GM12801 (cell line): ENCODE results near the gene SLC7A7.

Experiments
- TF ChIP-seq, protein P1 (sequence below): IDR thresholded peaks from one replicate; pipeline ENCODE4 v1.5.1; 2011; ENCODE audit warnings: control low read depth; ENCODE audit not compliant: insufficient read length; ENCODE audit errors: extremely low read depth

The SLC7A7 gene

DNA sequence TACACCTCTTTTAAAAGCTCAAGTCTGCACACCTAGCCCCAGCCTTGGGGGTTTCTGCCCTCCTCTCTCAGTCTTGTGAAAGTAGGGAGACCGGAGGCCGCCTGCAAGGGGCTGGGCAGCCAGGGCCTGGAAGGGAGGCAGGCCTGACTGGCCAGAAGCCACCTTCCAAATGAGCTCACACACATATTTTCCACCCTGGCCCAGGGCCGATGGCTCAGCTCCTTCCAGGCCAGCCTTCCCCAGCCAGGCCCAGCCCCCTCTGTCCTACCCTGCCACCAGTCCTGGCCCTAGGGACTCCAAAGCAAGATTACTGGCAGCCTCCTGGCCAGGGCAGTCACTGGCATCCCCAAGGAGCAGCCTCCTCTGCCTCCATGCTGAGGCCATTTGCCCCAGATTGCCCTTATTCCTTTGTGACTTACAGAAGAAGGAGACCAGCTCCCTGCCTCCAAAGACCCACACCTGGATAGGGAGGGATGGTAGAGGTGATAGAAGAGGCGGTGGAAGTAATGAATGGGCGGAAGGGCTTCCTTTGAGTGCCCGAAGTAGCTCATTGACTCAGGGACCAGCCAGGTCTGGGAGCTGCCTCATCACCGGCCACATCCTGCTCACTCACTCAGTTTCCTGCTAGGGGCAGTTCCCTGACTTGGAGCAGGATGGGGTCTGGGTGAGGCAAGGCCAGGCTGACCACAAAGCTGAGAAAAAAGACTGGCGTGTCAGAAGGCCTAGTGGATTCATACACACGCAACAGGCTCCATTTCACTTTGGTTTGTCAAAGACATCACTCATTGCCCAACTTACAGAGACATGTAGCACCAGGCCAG is 35.9 kb upstream of the SLC7A7 start:
- TF ChIP-seq, protein P1, sequence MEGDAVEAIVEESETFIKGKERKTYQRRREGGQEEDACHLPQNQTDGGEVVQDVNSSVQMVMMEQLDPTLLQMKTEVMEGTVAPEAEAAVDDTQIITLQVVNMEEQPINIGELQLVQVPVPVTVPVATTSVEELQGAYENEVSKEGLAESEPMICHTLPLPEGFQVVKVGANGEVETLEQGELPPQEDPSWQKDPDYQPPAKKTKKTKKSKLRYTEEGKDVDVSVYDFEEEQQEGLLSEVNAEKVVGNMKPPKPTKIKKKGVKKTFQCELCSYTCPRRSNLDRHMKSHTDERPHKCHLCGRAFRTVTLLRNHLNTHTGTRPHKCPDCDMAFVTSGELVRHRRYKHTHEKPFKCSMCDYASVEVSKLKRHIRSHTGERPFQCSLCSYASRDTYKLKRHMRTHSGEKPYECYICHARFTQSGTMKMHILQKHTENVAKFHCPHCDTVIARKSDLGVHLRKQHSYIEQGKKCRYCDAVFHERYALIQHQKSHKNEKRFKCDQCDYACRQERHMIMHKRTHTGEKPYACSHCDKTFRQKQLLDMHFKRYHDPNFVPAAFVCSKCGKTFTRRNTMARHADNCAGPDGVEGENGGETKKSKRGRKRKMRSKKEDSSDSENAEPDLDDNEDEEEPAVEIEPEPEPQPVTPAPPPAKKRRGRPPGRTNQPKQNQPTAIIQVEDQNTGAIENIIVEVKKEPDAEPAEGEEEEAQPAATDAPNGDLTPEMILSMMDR = no peak

DNA sequence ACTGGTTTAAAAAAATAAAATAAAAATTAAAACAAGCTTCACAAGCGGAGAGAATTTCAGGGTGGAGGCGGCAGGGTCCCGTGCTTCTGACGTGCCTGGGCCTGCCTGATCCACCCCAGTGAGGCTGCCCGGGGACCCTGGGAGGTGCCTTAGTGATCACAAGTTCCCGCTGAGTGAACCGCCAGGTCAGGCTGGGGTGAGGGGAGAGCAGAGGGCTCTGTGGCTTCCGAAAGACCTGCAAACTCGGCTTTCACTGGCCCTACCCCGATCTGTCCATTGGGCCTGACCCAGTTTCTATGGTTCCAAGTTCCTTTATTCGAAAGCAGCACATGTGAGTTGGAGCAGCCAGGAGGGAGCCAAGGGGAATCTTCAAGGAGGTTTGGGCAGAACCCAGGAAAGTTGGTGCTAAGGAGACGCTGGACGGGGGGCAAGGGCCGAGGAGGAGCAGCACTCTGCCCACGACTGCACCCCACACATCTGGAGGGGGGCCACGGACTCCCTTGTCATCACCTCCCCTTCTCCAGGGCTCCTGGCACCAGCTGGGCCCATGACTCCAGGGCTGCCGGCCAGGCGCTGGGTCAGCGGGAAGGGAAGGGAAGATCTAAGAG is 34.1 kb upstream of the SLC7A7 start:
- TF ChIP-seq, protein P1 = no peak

DNA sequence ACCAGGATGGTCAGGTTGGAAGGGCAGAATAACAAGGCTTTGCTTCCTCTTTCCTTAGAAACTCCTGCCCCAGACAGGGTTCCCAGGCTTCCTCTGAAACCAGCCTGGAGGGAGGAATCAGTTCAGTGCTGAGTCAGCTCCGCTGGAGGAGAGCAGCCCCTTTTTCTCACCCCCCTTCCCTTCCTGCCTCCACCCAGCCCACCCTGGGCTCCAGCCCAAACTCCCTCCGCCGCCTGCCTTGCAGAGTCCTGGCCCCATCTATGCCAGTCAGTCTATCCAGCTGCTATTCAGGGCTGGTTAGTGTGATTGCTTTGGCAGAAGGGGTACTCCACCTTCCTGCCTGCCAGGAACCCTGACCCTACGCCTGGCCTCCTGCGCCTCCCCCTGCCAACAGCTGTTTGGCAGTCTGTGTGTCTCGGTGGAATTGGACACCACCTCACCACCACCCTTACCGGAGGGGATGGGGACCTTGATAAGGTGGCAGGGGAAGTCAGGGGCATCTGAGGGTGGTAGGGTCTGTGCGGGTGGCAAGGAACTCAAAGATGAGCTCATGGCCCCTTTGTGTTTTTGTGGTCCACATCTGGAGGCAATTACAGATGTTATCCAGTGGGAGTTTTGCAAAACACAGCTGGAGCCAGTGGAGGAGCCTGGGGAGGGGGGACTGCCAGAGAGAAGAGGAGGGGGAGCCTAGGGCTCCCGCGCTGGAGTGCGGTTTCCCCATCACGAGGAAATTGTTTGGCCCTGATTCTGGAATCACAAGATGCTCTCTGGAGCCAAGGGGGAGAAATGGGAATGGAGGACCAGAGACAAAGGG is 33.3 kb upstream of the SLC7A7 start:
- TF ChIP-seq, protein P1 = no peak

DNA sequence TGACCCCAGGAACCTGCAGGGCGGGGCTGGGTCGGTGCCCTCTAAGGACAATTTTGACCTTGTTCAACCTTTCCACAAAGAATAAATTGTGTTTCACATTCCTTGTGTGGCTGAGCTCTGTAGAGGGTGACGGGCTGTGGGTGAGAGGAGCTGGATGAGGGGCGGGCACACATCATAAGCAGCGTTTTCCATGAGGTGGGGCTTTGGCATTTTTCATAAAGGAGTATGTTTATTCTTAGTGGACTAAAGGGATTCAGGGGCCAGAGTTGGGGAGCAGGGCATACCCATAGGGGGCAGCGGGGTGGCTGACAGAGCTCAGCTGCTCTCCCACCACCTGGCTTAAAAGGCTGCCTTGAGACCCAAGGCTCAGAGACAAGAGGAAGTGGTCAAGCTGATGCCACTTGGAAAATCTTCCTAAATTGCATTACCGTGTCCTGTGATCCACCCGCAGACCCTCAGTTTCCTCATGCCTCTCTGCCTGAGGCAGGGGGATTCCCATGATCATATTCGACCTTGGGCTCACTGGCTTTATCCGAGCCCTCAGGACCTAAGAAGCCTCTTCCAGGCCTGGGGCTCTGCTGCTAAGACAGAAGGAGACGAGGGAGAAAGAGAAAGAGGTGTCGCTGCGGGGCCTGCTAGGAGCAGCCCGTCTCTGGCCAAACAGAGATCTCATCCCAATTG is 32.6 kb upstream of the SLC7A7 start:
- TF ChIP-seq, protein P1 = no peak

DNA sequence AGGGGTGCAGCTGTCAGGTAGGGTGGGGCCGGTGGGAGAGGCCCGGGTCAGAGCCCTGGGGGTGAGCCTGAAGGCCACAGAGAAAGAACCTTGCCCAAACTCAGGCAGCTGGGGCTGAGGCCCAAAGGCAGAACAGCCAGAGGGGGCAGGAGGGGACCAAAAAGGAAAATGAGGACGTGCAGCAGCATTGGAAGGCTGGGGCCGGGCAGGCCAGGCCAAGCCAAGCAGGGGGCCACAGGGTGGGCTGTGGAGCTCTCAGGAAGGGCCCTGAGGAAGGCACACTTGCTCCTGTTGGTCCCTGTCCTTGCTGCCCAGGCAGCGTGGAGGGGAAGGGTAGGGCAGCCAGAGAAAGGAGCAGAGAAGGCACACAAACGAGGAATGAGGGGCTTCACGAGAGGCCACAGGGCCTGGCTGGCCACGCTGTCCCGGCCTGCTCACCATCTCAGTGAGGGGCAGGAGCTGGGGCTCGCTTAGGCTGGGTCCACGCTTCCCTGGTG is 31.6 kb upstream of the SLC7A7 start:
- TF ChIP-seq, protein P1 = no peak

DNA sequence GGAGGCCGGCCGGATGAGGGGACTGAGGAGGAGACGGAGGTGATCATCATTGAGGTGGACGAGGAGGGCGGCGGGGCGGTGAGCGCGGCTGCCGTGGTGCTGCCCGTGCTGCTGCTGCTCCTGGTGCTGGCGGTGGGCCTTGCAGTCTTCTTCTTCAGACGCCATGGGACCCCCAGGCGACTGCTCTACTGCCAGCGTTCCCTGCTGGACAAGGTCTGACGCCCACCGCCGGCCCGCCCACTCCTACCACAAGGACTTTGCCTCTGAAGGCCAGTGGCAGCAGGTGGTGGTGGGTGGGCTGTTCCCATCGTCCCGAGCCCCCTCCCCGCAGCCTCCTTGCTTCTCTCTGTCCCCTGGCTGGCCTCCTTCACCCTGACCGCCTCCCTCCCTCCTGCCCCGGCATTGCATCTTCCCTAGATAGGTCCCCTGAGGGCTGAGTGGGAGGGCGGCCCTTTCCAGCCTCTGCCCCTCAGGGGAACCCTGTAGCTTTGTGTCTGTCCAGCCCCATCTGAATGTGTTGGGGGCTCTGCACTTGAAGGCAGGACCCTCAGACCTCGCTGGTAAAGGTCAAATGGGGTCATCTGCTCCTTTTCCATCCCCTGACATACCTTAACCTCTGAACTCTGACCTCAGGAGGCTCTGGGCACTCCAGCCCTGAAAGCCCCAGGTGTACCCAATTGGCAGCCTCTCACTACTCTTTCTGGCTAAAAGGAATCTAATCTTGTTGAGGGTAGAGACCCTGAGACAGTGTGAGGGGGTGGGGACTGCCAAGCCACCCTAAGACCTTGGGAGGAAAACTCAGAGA is 30.8 kb upstream of the SLC7A7 start:
- TF ChIP-seq, protein P1 = no peak
